NCI-H1930 (cell line): ENCODE measurements around the gene XCL1.
"Not testable (repeated sequence)": the region's sequence is repeated elsewhere in the genome, so short reads cannot be mapped to it uniquely, and the experiment has no call there.

ENCODE experiments used
- DNase-seq, 2 experiments: peaks; one replicate each; lab custom pipeline; 2025; lab: John Stamatoyannopoulos, UW

Gene XCL1

GRCh38 chr1:168567568-168567967, 8.8 kb upstream of the XCL1 start:
- DNase-seq, result no peak

- DNase-seq, result no peak
Measured at GRCh38 chr1:168568346-168568745, 8.1 kb upstream of the XCL1 start.

- no peak for DNase-seq
Measured at GRCh38 chr1:168570652-168571051, 5.8 kb upstream of the XCL1 start.

DNA sequence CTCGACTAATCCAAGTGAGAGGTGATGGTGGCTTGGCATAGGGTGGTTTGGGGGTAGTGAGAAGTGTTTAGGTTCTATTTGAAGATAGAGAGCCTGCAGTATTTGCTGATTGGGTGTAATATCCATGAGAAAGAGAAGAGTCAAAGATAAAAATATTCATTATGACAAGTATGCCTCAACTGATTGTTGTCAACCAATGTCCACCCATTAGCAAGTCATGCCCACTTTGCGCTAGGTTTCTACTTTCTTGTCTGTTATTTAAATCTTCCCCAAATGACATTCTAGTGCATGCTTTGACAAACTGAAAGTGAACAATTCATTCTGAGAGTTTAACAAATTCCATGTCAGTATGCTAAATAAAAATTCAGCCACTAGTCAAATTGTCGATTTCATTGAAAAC, 3.8 kb upstream of the XCL1 start:
- DNase-seq, result no peak

- DNase-seq, result not testable (repeated sequence)
Measured at GRCh38 chr1:168574234-168574633, 2.2 kb upstream of the XCL1 start.

DNA sequence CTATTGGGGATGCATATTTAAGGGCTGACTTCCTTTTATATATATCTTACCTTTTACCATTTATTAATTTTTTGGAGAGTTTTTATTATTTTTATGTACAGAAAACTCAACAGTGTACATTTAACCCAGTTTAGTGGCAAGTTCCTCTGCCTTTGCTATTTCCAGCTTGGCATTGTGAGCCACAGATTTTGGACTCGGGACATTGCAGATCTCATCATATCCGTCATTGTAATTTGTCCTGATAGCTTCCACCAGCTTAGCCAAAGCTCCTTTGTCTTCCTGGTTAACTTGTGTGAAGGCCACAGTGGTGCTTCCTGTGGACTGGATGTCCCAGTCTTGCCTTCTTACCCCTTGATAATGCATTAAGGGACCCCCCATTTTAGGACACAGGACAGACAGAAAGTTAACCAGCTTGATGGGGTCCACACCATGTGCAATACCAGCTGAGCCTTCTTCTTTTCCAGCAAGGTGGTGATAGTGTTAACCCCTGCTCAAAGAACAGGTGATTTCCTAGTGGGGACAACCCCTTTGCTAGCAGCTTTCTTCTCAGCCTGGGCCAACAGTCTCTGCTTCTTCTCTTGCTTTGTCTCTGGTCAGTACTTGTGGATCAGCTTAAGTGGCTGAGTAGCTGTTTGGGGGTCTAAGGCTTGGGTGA, 2.3 kb downstream of the XCL1 start:
- not testable (repeated sequence) for DNase-seq

GRCh38 chr1:168580290-168580689, 3.9 kb downstream of the XCL1 start:
- DNase-seq, result not testable (repeated sequence)

DNA sequence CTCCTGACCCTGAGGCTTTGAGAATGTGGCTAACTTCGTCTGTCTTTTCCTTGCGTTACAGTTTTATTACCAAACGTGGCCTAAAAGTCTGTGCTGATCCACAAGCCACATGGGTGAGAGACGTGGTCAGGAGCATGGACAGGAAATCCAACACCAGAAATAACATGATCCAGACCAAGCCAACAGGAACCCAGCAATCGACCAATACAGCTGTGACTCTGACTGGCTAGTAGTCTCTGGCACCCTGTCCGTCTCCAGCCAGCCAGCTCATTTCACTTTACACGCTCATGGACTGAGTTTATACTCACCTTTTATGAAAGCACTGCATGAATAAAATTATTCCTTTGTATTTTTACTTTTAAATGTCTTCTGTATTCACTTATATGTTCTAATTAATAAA, 4.6 kb downstream of the XCL1 start:
- DNase-seq, result not testable (repeated sequence)

DNA sequence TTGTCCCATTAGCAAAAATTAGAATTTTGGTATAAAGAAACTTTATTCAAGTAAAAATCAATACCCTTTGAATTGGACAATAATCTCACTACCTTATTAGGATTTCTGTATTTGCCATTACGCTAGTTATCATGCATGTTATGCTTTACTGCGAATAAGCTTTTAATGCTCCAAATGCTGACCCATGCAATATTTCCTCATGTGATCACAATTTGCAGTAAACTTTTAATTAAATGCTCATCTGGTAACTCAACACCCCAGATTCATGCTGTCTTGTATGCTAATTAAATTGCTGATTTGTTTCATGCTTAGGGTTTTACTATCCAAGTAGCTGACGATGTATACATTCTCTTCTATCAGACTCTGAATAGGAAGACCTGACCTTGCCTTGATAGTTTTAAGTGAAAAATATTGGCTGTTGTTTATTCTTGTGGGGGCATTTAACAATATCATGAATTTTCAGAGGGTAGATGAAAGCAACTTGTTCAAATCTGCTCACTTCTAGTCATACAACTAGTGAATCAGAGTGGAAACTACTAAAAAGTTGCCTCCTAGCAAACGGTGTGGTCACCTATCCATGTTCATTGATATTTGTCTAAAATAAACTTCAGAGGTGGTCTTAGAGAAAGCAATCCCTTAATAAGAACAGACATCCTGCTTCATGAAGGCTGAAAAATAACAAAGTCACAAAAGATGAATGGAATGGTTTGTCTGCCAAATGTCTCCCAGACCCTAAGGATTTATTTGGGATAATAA, 5.6 kb downstream of the XCL1 start:
- no peak for DNase-seq

DNA sequence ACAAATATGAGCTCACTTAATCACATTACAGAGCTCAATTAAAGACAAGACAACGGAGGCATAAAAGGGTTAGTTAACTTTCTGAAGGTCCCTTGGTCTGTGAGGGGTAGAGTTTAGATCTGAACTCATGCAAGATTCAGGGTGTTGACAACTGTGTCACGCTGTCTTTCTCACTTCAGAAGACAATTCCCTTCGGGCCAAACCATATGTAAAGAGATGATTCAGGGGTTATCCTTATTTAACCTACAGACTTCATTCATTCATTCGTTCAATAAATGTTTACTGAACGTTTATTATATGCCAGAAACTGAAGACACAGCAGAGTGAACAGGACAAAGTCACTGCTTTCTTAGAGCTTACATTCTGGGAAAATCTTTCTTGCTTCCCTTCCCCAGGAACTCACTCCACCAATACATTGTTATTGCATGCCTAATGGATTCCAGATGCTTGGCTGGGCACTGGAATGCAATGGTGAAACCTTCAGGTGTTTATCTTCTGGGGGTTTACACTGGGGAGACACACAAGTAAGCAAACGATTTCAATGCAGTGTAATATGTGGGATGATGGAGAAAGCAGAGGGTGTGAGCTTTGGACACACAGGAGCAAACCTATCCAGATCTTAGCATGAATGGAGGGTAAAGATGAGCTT, 6.4 kb downstream of the XCL1 start:
- no peak for DNase-seq

GRCh38 chr1:168583571-168583970, 7.2 kb downstream of the XCL1 start:
- DNase-seq, result no peak

DNA sequence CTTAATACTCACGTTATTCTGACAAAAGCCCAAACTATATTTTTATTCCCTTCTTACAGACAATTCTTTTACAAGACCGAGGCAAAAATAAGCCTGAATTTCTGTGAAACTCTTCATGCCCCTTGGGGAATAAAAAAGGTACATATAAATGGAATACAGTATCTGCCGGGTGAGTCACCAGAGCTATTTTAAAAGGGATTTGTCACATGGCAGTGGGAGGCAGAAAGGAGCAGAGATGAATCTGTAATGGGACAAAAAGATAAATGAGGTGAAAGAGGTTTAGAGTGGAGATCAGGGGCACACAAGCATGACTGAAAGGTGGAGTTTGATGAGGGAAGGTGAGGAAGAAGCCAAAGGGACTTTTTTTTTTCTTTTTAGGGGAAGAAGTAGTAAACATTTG, 8.8 kb downstream of the XCL1 start:
- DNase-seq, result no peak

GRCh38 chr1:168585937-168586336, 9.5 kb downstream of the XCL1 start:
- DNase-seq, result no peak

DNA sequence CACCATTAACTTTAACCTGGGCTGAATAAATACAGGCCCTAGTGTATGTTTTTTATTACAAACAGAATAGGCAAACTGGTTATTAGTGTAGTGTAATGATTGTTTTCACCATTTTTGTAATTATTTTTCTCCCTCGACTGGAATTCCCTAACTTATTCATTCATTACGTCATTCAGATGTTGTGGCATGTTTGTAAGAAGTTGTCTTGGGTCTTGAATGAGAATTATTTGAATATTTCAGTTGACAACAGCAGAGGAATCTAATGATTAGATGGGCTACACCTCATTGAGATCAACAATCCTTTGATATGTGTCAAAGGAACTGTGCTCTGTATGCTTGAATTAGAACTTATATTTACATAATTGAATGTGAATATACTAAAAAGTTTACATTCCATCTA, 12.8 kb downstream of the XCL1 start:
- DNase-seq, result no peak

GRCh38 chr1:168591066-168591465, 14.7 kb downstream of the XCL1 start:
- no peak for DNase-seq

DNA sequence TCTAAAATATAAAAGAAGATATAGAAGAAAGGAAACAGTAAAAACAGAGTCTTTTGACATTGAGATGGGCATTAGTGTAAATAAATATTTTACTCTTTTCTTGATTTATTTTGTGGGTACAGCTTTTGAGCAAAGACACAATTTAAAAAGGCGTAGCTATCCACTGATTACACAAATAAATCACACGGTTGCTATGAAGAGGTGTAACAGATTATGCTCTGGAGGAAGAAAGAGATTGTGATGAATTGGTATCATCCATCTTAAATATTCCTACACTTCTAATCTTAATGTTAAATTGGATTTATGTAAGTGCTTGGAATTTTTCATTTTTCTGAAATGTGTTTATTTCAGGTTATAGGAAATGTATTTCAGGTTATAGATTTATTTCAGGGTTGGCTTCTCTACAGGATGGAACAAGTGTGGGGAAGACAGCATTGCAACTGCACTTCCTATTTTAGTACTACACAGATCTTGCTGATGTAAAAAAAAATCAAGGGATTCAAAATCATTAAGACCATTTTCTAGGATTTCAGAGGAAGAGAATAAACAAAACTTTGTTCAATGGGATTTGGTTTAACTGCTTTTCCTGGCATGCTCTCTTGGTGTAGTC, 15.3 kb downstream of the XCL1 start:
- no peak for DNase-seq

GRCh38 chr1:168595403-168595802, 19.0 kb downstream of the XCL1 start:
- not testable (repeated sequence) for DNase-seq

DNA sequence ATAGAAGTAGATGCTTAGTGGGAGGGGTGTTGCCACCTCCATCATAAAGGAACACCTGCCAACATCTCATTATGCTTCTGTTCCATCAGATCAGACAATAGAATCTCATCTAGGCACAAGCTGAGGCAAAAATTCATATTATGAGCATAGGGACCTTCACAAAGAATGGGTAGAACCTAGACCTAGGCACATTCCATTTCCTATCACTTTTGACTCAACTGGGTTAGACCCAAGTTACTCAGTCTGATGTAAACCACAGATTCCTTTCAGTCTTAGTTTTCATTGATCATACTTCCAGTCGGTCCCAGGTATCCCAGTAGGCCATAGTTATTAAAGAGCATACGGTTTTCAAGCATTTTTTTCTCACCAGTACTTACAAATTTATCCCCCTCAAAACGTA, 21.7 kb downstream of the XCL1 start:
- no peak for DNase-seq

DNA sequence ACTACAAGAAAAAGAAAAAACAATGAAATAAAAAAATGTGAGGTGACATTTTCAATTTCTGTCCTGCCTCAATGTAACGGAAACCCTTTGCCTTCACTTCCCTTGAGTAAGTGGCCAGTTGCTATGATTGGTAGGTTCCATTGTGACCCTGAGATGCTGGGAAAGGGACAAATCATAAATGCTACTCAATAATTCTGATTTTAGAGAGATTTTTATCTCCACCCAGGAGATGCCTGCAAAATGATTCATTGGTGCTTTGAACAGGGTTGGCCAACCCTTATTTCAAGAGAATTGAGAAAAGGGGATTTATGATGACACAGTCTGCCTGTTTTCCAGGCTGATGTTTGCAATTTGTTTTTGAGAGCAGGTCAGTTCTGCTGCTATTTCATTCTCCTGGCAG, 22.5 kb downstream of the XCL1 start:
- no peak for DNase-seq

GRCh38 chr1:168599641-168600040, 23.2 kb downstream of the XCL1 start:
- no peak for DNase-seq

- no peak for DNase-seq
Measured at GRCh38 chr1:168601051-168601450, 24.6 kb downstream of the XCL1 start.

GRCh38 chr1:168603501-168604110, 27.2 kb downstream of the XCL1 start:
- peak; percentile 36 to 64 for DNase-seq
